Progenitor cell of endocrine pancreas (in vitro differentiated cells): ENCODE data around the gene PRSS50. TPM values are rescaled to one million over a fixed set of nuclear protein-coding genes. Genes with fewer than 3 reads are reported as not detected.

Experiments
- DNase-seq: peaks from one replicate; pipeline ENCODE4 v3.0.0; 2021; ENCODE audit warnings: low spot score; ENCODE audit not compliant: unreplicated experiment
- H3K27ac Mint-ChIP-seq: 2 replicates; pipeline ENCODE4 v1.8.0; 2021; ENCODE audit warnings: mild to moderate bottlenecking, moderate library complexity, mixed read lengths
- H3K27me3 Mint-ChIP-seq: 2 replicates; pipeline ENCODE4 v1.8.0; 2021; ENCODE audit warnings: mixed read lengths
- H3K36me3 Mint-ChIP-seq: 2 replicates; pipeline ENCODE4 v1.8.0; 2022; ENCODE audit warnings: mixed read lengths; ENCODE audit not compliant: insufficient read depth
- H3K4me1 Mint-ChIP-seq: 2 replicates; pipeline ENCODE4 v1.8.0; 2021; ENCODE audit warnings: low read depth, mixed read lengths
- H3K4me3 Mint-ChIP-seq: 2 replicates; pipeline ENCODE4 v1.8.0; 2021; ENCODE audit warnings: low read depth, mild to moderate bottlenecking, moderate library complexity, mixed read lengths
- H3K9me3 Mint-ChIP-seq: 2 replicates; pipeline ENCODE4 v1.8.0; 2021; ENCODE audit warnings: low read depth, mixed read lengths
- total RNA-seq: library from RNA; stranded (reverse); gene quantifications from 2 replicates; pipeline ENCODE4 v1.2.1, GENCODE V29; 2021
- TF ChIP-seq, protein P1 (sequence below): fragments of 200-600 bp; sonication (generic); IDR thresholded peaks from one replicate; pipeline ENCODE4 v1.5.0; 2021; ENCODE audit warnings: antibody characterized with exemption, mild to moderate bottlenecking; ENCODE audit not compliant: unreplicated experiment

Gene PRSS50
- total RNA-seq, 1 donor from 2014 or later = 1.9 TPM

DNA sequence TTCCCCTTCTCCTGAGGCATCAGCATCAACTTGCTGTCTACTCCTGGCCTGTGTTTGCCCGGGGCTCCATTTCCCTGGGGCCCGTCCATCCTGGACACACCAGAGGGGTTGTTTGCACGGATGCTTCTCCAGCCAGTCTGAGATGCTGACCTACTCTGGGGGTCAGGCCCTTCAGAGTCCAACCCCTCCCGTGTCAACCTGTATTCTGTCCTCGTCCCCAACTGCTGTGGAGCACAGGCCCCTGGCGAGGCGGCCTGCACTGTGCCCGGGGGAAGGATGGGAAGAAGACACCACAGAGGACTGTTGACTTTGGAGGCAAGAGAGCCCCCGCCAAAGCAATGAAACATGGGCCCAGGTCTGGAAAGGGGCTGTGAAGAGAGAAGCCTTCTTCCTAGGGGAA, 50.0 kb downstream of the PRSS50 start:
- TF ChIP-seq, protein P1, sequence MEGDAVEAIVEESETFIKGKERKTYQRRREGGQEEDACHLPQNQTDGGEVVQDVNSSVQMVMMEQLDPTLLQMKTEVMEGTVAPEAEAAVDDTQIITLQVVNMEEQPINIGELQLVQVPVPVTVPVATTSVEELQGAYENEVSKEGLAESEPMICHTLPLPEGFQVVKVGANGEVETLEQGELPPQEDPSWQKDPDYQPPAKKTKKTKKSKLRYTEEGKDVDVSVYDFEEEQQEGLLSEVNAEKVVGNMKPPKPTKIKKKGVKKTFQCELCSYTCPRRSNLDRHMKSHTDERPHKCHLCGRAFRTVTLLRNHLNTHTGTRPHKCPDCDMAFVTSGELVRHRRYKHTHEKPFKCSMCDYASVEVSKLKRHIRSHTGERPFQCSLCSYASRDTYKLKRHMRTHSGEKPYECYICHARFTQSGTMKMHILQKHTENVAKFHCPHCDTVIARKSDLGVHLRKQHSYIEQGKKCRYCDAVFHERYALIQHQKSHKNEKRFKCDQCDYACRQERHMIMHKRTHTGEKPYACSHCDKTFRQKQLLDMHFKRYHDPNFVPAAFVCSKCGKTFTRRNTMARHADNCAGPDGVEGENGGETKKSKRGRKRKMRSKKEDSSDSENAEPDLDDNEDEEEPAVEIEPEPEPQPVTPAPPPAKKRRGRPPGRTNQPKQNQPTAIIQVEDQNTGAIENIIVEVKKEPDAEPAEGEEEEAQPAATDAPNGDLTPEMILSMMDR = no peak
- DNase-seq = no peak
- H3K27ac Mint-ChIP-seq = no peak overlapping the region
- H3K36me3 Mint-ChIP-seq = no peaks in the 10 kb centered on the region
- peaks cover 9% of the 10 kb centered on the region for H3K4me1 Mint-ChIP-seq
- H3K4me3 Mint-ChIP-seq = no peak overlapping the region
- no peaks in the 10 kb centered on the region for H3K9me3 Mint-ChIP-seq
- H3K27me3 Mint-ChIP-seq = peaks cover 55% of the 10 kb centered on the region

DNA sequence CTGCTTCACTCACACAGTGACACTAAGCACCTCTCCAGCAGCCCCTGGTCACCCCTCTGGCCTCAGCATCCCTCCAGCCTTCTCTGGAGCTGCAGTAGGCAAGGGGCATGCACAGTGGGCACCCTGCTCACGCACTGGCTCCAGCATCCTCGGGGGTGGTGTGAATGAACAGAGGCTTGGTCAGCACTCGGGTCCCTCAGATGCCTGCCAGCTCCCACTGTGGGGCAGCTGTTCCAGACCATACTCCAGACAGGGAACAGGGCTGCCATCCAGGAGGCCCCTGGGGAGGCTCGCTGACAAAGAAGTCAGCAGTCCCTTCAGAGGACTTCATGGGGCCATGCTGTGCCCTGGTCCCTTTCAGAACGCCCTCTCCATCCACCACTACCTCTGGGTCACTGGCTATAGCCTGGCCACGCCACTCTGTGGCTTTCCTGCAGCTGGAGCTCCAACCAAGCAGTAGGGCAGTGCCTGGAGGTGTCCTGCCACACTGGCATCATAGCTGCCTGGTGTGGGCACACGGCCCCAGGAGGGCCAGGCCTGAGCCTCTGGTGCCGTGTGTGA, 50.5 kb downstream of the PRSS50 start:
- peaks cover 59% of the 10 kb centered on the region for H3K27me3 Mint-ChIP-seq
- peaks cover 9% of the 10 kb centered on the region for H3K4me1 Mint-ChIP-seq
- H3K27ac Mint-ChIP-seq = no peak overlapping the region
- TF ChIP-seq, protein P1 = no peak
- H3K9me3 Mint-ChIP-seq = no peaks in the 10 kb centered on the region
- no peak for DNase-seq
- H3K4me3 Mint-ChIP-seq = no peak overlapping the region
- H3K36me3 Mint-ChIP-seq = no peaks in the 10 kb centered on the region

DNA sequence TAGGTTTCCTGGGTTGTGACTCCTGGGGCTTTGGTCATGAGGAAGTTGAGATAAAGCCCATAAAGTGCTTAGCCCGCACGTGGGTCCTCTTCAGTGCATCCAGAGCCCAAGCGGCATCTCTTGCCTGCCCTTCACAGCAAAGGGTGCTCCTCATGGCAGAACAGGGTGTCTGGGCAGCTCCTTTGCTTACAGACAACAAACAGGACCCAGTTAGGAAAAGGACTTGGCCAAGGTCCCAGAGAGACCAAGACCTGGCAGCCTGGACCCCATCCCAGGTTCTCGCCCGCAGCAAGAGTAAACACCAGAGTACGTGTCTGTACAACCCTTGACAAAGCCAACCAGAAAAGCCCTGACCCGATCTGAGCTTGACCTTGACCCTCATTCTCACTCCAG, 51.2 kb downstream of the PRSS50 start:
- Mint-ChIP-seq H3K36me3 (no peaks in the 10 kb centered on the region), H3K4me1 (peaks cover 9% of the 10 kb centered on the region), H3K27ac (peak overlapping the region; percentile 79), H3K9me3 (no peaks in the 10 kb centered on the region), H3K27me3 (peaks cover 59% of the 10 kb centered on the region), H3K4me3 (no peak overlapping the region)
- no peak for DNase-seq
- TF ChIP-seq, protein P1 = no peak

DNA sequence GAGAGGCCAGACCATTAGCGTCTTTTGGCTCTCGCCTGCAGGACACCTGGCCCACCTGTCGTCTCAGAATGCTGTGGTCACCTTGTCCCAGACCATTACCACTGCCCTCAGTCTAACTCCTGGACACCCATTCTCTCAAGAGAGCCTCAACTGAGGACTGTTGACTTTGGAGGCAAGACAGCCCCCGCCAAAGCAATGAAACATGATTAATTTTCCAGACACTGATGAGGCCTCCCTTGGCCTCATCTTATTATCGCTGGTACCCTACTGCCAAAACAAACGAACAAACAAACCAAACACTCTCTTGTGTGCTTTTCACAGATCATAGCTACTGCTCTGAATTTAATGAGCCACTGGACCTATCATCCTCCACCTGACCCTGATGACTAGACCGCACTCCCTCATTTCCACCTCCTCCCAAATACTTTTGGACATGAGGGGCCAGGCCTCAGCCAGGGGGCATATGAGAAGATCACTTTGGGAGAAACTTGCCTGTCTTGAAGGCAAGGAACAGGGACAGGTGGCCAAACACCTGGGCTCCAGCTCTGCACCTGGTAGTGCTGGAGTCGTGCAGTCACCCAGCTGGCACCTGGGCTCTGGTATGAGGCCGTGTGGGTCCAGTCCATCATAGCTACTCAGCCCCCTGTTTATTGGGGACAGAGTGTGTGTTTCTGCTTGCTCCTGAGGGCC, 51.8 kb downstream of the PRSS50 start:
- Mint-ChIP-seq H3K4me1 (peaks cover 9% of the 10 kb centered on the region), H3K4me3 (no peak overlapping the region), H3K27ac (no peak overlapping the region), H3K36me3 (no peaks in the 10 kb centered on the region), H3K9me3 (no peaks in the 10 kb centered on the region), H3K27me3 (peaks cover 60% of the 10 kb centered on the region)
- DNase-seq = no peak
- TF ChIP-seq, protein P1 = no peak

DNA sequence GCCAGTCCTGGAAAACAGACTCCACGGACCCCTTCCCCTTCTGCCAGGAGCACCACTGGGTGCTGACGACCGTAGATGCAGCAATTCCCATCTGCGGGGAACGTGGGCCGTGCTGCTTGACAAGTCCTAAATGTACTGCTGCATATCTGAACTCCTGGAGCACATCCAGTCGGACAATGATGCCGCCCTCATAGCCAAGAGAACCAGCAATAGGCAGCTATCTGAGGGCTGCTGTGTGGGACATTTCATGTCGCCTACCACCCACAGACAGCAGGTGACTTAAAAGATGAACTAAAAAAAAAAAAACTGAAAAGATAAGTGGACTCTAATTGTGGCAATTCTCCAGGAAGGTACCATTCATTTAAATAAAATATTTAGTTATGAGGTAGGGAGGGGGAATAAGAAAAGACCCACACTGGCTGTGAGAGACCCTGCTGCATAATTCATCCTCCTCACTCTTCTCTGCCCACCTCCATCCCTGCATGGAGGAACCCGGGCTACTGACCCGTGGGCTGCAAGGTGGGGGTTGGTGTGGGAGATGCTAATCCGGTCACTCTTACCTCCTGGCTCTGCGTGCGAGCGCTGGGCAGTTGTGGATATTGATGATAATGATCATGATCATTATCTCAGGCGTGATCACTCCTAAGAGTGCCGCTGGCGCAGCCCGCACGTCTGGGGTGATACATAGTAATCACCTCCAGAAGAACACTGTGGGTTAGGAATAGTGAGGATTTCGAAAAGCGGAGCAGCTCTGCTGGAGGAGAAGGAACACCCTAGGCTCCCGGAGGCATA, 52.5 kb downstream of the PRSS50 start:
- H3K4me1 Mint-ChIP-seq = peaks cover 9% of the 10 kb centered on the region
- TF ChIP-seq, protein P1 = no peak
- no peak for DNase-seq
- no peak overlapping the region for H3K4me3 Mint-ChIP-seq
- no peak overlapping the region for H3K27ac Mint-ChIP-seq
- H3K9me3 Mint-ChIP-seq = no peaks in the 10 kb centered on the region
- H3K36me3 Mint-ChIP-seq = no peaks in the 10 kb centered on the region
- peaks cover 60% of the 10 kb centered on the region for H3K27me3 Mint-ChIP-seq
